HEK293T (cell line): ENCODE results near the gene UBR3.
"Not testable (repeated sequence)": the region's sequence is repeated elsewhere in the genome, so short reads cannot be mapped to it uniquely, and the experiment has no call there.

ENCODE experiments used
- CTCF ChIA-PET: fragments of 350-600 bp; formaldehyde crosslinking; extraction: SDS; loops from one replicate; lab custom pipeline; 2021; ENCODE audit warnings: antibody characterized with exemption, inconsistent platforms; lab: Yijun Ruan, JAX
- POLR2A ChIA-PET: fragments of 350-600 bp; formaldehyde crosslinking; extraction: SDS; loops from one replicate; lab custom pipeline; 2020; ENCODE audit warnings: antibody characterized with exemption, inconsistent platforms; lab: Yijun Ruan, JAX
- DNase-seq: peaks from one replicate; pipeline ENCODE4 v3.0.0; 2012; ENCODE audit warnings: mixed read lengths; ENCODE audit errors: extremely low spot score
- ARNT ChIP-seq: fragments of 450-650 bp; IDR thresholded peaks from 2 replicates; pipeline ENCODE4 v1.6.1; 2017; ENCODE audit warnings: mild to moderate bottlenecking
- BHLHE40 ChIP-seq: fragments of 450-650 bp; IDR thresholded peaks from 2 replicates; pipeline ENCODE4 v1.6.1; 2016; ENCODE audit warnings: mild to moderate bottlenecking, moderate library complexity, borderline replicate concordance
- CTBP1 ChIP-seq: fragments of 450-650 bp; IDR thresholded peaks from 2 replicates; pipeline ENCODE4 v1.6.1; 2016; ENCODE audit warnings: borderline replicate concordance
- ELF4 ChIP-seq: fragments of 450-650 bp; IDR thresholded peaks from 2 replicates; pipeline ENCODE4 v1.6.1; 2017; ENCODE audit warnings: antibody characterized with exemption
- FOXA1 ChIP-seq: fragments of 450-650 bp; IDR thresholded peaks from 2 replicates; pipeline ENCODE4 v1.6.1; 2016; ENCODE audit warnings: mild to moderate bottlenecking
- FOXK2 ChIP-seq: fragments of 450-650 bp; IDR thresholded peaks from 2 replicates; pipeline ENCODE4 v1.6.1; 2016; ENCODE audit warnings: mild to moderate bottlenecking
- FOXM1 ChIP-seq: fragments of 450-650 bp; IDR thresholded peaks from 2 replicates; pipeline ENCODE4 v1.6.1; 2017; ENCODE audit warnings: mild to moderate bottlenecking, borderline replicate concordance
- HDGF ChIP-seq: fragments of 450-650 bp; IDR thresholded peaks from 2 replicates; pipeline ENCODE4 v1.6.1; 2017; ENCODE audit warnings: antibody characterized with exemption, borderline replicate concordance
- L3MBTL2 ChIP-seq: fragments of 450-650 bp; conservative IDR thresholded peaks from 2 replicates; pipeline ENCODE4 v1.6.1; 2016; ENCODE audit warnings: mild to moderate bottlenecking
- LEF1 ChIP-seq: fragments of 450-650 bp; IDR thresholded peaks from 2 replicates; pipeline ENCODE4 v1.6.1; 2017; ENCODE audit warnings: mild to moderate bottlenecking, borderline replicate concordance
- NFRKB ChIP-seq: fragments of 450-650 bp; IDR thresholded peaks from 2 replicates; pipeline ENCODE4 v1.6.1; 2016; ENCODE audit warnings: mild to moderate bottlenecking, moderate library complexity
- SP1 ChIP-seq: fragments of 450-650 bp; IDR thresholded peaks from 2 replicates; pipeline ENCODE4 v1.6.1; 2017
- SUZ12 ChIP-seq: fragments of 450-650 bp; IDR thresholded peaks from 2 replicates; pipeline ENCODE4 v1.6.1; 2016; ENCODE audit warnings: mild to moderate bottlenecking
- TARDBP ChIP-seq: fragments of 450-650 bp; IDR thresholded peaks from 2 replicates; pipeline ENCODE4 v1.6.1; 2016
- ZNF384 ChIP-seq: fragments of 450-650 bp; IDR thresholded peaks from 2 replicates; pipeline ENCODE4 v1.6.1; 2016
- TF ChIP-seq, protein P1 (sequence below): fragments of 450-650 bp; IDR thresholded peaks from 2 replicates; pipeline ENCODE4 v1.6.1; 2016

Gene UBR3

GRCh38 chr2:170113168-170113894, 286.1 kb downstream of the UBR3 start:
- no peak for TF ChIP-seq FOXM1
- TF ChIP-seq LEF1 = no peak
- no peak for TF ChIP-seq NFRKB
- no peak for TF ChIP-seq L3MBTL2
- no peak for TF ChIP-seq FOXA1
- no peak for TF ChIP-seq SP1
- TF ChIP-seq TARDBP = no peak
- no peak for TF ChIP-seq ARNT
- TF ChIP-seq, protein P1, sequence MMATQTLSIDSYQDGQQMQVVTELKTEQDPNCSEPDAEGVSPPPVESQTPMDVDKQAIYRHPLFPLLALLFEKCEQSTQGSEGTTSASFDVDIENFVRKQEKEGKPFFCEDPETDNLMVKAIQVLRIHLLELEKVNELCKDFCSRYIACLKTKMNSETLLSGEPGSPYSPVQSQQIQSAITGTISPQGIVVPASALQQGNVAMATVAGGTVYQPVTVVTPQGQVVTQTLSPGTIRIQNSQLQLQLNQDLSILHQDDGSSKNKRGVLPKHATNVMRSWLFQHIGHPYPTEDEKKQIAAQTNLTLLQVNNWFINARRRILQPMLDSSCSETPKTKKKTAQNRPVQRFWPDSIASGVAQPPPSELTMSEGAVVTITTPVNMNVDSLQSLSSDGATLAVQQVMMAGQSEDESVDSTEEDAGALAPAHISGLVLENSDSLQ = no peak
- no peak for TF ChIP-seq CTBP1
- no peak for TF ChIP-seq FOXK2
- no peak for TF ChIP-seq SUZ12
- TF ChIP-seq BHLHE40 = no peak
- TF ChIP-seq HDGF = no peak
- no peak for TF ChIP-seq ELF4
- no peak for TF ChIP-seq ZNF384
- CTCF ChIA-PET = no interaction called here
- POLR2A ChIA-PET = no interaction called here
- DNase-seq = no peak

GRCh38 chr2:170115501-170116229, 288.4 kb downstream of the UBR3 start:
- CTCF ChIA-PET = no interaction called here
- POLR2A ChIA-PET = no interaction called here
- TF ChIP-seq NFRKB (no peak), CTBP1 (no peak), FOXA1 (no peak), L3MBTL2 (no peak), BHLHE40 (no peak), TARDBP (no peak), ELF4 (no peak), LEF1 (no peak), HDGF (no peak), ARNT (no peak), FOXK2 (no peak), SUZ12 (no peak), FOXM1 (no peak), ZNF384 (no peak), SP1 (no peak)
- TF ChIP-seq, protein P1 = no peak
- no peak for DNase-seq

- DNase-seq = no peak
- ChIA-PET POLR2A (no interaction called here), CTCF (no interaction called here)
- no peak for TF ChIP-seq FOXA1
- TF ChIP-seq L3MBTL2 = no peak
- no peak for TF ChIP-seq HDGF
- TF ChIP-seq ELF4 = no peak
- no peak for TF ChIP-seq TARDBP
- no peak for TF ChIP-seq ARNT
- TF ChIP-seq ZNF384 = no peak
- no peak for TF ChIP-seq SP1
- TF ChIP-seq BHLHE40 = no peak
- no peak for TF ChIP-seq SUZ12
- no peak for TF ChIP-seq FOXK2
These were observed 291.4 kb downstream of the UBR3 start for GRCh38 chr2:170118641-170119040.

DNA sequence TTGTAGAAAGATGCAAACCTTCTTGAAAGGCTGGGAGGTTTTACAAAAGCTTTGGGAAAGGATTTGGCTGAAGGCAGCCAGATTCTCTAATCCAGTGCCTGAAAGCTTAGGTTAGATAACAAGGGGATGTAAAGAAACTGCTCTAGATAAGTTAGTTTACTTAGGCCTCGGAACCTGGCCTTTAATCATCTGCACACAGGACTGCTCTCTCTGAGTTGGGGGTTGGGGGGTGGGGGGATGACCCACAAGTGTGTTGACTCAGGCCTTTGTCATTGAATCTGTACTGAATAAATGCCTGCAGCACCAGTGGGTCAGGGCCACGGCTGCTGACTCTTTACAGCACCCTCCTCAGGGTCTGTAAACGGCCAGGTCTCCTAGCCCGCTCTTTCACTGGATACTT, 292.1 kb downstream of the UBR3 start:
- CTCF ChIA-PET, POLR2A ChIA-PET, DNase-seq: not testable (repeated sequence)

- no peak for DNase-seq
- ChIA-PET CTCF (no interaction called here), POLR2A (no interaction called here)
- no peak for TF ChIP-seq FOXA1
- TF ChIP-seq FOXM1 = no peak
- no peak for TF ChIP-seq LEF1
- no peak for TF ChIP-seq TARDBP
These were observed 294.4 kb downstream of the UBR3 start for GRCh38 chr2:170121689-170122088.

- ChIA-PET CTCF (no interaction called here), POLR2A (no interaction called here)
- TF ChIP-seq CTBP1 (no peak), ARNT (no peak), HDGF (no peak), LEF1 (no peak), SUZ12 (no peak), SP1 (no peak), BHLHE40 (no peak), FOXM1 (no peak), FOXA1 (no peak), L3MBTL2 (no peak), TARDBP (no peak), NFRKB (no peak), FOXK2 (no peak), ZNF384 (no peak), ELF4 (no peak)
- TF ChIP-seq, protein P1 = no peak
- DNase-seq = no peak
These were observed 295.8 kb downstream of the UBR3 start for GRCh38 chr2:170122883-170123547.
